HL-60 (cell line): Measurements from ENCODE around the gene STX8.
"Not testable (repeated sequence)": the region's sequence is repeated elsewhere in the genome, so short reads cannot be mapped to it uniquely, and the experiment has no call there.

ENCODE experiments used
- DNase-seq, 2 experiments: peaks; one replicate each; pipeline ENCODE4 v3.0.0-alpha.2; 2010 to 2020; ENCODE audit warnings: low read depth in 1 of 2, low spot score in 1 of 2
- H3K27ac ChIP-seq: fragments of 250-450 bp; sonication (Bioruptor Pico); replicated peaks from 2 replicates; pipeline ENCODE4 v1.5.1; 2020; ENCODE audit warnings: mild to moderate bottlenecking, moderate library complexity
- H3K27me3 ChIP-seq: fragments of 250-450 bp; sonication (Bioruptor Pico); 2 replicates; pipeline ENCODE4 v1.5.1; 2021; ENCODE audit warnings: mild to moderate bottlenecking, moderate library complexity; ENCODE audit not compliant: insufficient read depth, poor library complexity, severe bottlenecking
- H3K4me3 ChIP-seq: replicated peaks from 2 replicates; pipeline ENCODE4 v1.5.1; 2011; ENCODE audit warnings: mild to moderate bottlenecking, control low read depth, low read length; ENCODE audit not compliant: insufficient read depth
- CTCF ChIP-seq: IDR thresholded peaks from one replicate; pipeline ENCODE4 v1.5.1; 2011; ENCODE audit warnings: low read length, control low read depth, inconsistent platforms; ENCODE audit not compliant: insufficient read depth
- GABPA ChIP-seq: IDR thresholded peaks from 2 replicates; pipeline ENCODE4 v1.6.1; 2012; ENCODE audit warnings: low read depth
- POLR2AphosphoS5 ChIP-seq: IDR thresholded peaks from 2 replicates; pipeline ENCODE4 v1.6.1; 2012; ENCODE audit warnings: low read depth
- REST ChIP-seq: IDR thresholded peaks from 2 replicates; pipeline ENCODE4 v1.6.1; 2012; ENCODE audit warnings: low read depth; ENCODE audit not compliant: insufficient replicate concordance
- SPI1 ChIP-seq: IDR thresholded peaks from 2 replicates; pipeline ENCODE4 v1.6.1; 2012; ENCODE audit warnings: low read depth, mild to moderate bottlenecking, borderline replicate concordance

The STX8 gene

GRCh38 chr17:9386401-9386800 lies 189.2 kb downstream of the STX8 start:
- peak in 1 of 2 experiments; percentile 0 for DNase-seq
- no peak overlapping the region for H3K4me3 ChIP-seq
- TF ChIP-seq GABPA = no peak
- H3K27me3 ChIP-seq = no peaks in the 10 kb centered on the region
- no peak overlapping the region for H3K27ac ChIP-seq

GRCh38 chr17:9383826-9384225 lies 191.8 kb downstream of the STX8 start:
- Histone ChIP-seq H3K27me3 (no peaks in the 10 kb centered on the region), H3K27ac (no peak overlapping the region), H3K4me3 (no peak overlapping the region)
- TF ChIP-seq POLR2AphosphoS5 (no peak), SPI1 (peak; percentile 38; the same call in 1 of the 2 replicates)
- no peak for DNase-seq

GRCh38 chr17:9382626-9383025 lies 193.0 kb downstream of the STX8 start:
- H3K27ac ChIP-seq = no peak overlapping the region
- TF ChIP-seq POLR2AphosphoS5 (no peak), CTCF (no peak), GABPA (no peak), REST (no peak), SPI1 (no peak)
- no peak for DNase-seq

GRCh38 chr17:9381068-9381467 lies 194.6 kb downstream of the STX8 start:
- Histone ChIP-seq H3K4me3 (no peak overlapping the region), H3K27me3 (no peaks in the 10 kb centered on the region), H3K27ac (no peak overlapping the region)
- DNase-seq = no peak
- TF ChIP-seq REST (no peak), GABPA (no peak), SPI1 (no peak), CTCF (no peak), POLR2AphosphoS5 (no peak)

More at GRCh38 chr17:9382626-9383025, 193.0 kb downstream of the STX8 start:
- no peak overlapping the region for H3K4me3 ChIP-seq
- H3K27me3 ChIP-seq = no peaks in the 10 kb centered on the region

- H3K27me3 ChIP-seq = no peaks in the 10 kb centered on the region
- TF ChIP-seq REST = no peak
- TF ChIP-seq SPI1 = no peak
- TF ChIP-seq GABPA = no peak
- no peak for TF ChIP-seq CTCF
- no peak for TF ChIP-seq POLR2AphosphoS5
- no peak overlapping the region for H3K4me3 ChIP-seq
- no peak overlapping the region for H3K27ac ChIP-seq
- no peak for DNase-seq
These were observed 195.3 kb downstream of the STX8 start for GRCh38 chr17:9380361-9380760.

GRCh38 chr17:9376177-9376576 lies 199.4 kb downstream of the STX8 start:
- not testable (repeated sequence) for H3K27ac ChIP-seq, DNase-seq, H3K4me3 ChIP-seq, H3K27me3 ChIP-seq
